GM19397 (cell line): ENCODE measurements around the gene BANF2.
"Not testable (repeated sequence)": the region's sequence is repeated elsewhere in the genome, so short reads cannot be mapped to it uniquely, and the experiment has no call there.

Experiments used
- ATAC-seq: cut with Tn5 transposase; IDR thresholded peaks from one replicate; pipeline ENCODE4 v1.9.1; 2021; ENCODE audit warnings: mild to moderate bottlenecking, moderate library complexity; ENCODE audit not compliant: unreplicated experiment

BANF2 gene

GRCh38 chr20:17761604-17762003, 61.8 kb downstream of the BANF2 start:
- no peak for ATAC-seq

- ATAC-seq: no peak
These were observed 62.6 kb downstream of the BANF2 start for GRCh38 chr20:17762243-17762872.

GRCh38 chr20:17762873-17763557, 63.2 kb downstream of the BANF2 start:
- ATAC-seq: no peak

GRCh38 chr20:17765017-17765416, 65.3 kb downstream of the BANF2 start:
- ATAC-seq: no peak

- no peak for ATAC-seq
These were observed 65.8 kb downstream of the BANF2 start for GRCh38 chr20:17765584-17765983.

GRCh38 chr20:17766226-17766625, 66.5 kb downstream of the BANF2 start:
- ATAC-seq: no peak

GRCh38 chr20:17767624-17768023, 67.9 kb downstream of the BANF2 start:
- ATAC-seq: no peak

GRCh38 chr20:17768271-17768670, 68.5 kb downstream of the BANF2 start:
- ATAC-seq: no peak

- not testable (repeated sequence) for ATAC-seq
These were observed 70.0 kb downstream of the BANF2 start for GRCh38 chr20:17769716-17770115.

GRCh38 chr20:17771206-17772004, 71.6 kb downstream of the BANF2 start:
- ATAC-seq: no peak

GRCh38 chr20:17772005-17772343, 72.2 kb downstream of the BANF2 start:
- no peak for ATAC-seq

GRCh38 chr20:17773619-17774018, 73.9 kb downstream of the BANF2 start:
- no peak for ATAC-seq

GRCh38 chr20:17775600-17775999, 75.8 kb downstream of the BANF2 start:
- no peak for ATAC-seq

GRCh38 chr20:17776551-17776950, 76.8 kb downstream of the BANF2 start:
- no peak for ATAC-seq

GRCh38 chr20:17779011-17779410, 79.2 kb downstream of the BANF2 start:
- ATAC-seq: not testable (repeated sequence)

GRCh38 chr20:17782768-17783167, 83.0 kb downstream of the BANF2 start:
- ATAC-seq: no peak

GRCh38 chr20:17783671-17784070, 83.9 kb downstream of the BANF2 start:
- no peak for ATAC-seq

- ATAC-seq: no peak
These were observed 85.2 kb downstream of the BANF2 start for GRCh38 chr20:17785007-17785406.
